Spleen (tissue), 13 donors: Measurements from ENCODE around the gene BAG1. TPM values are rescaled to one million over a fixed set of nuclear protein-coding genes. Genes with fewer than 3 reads are reported as not detected.

Experiments used
- DNase-seq: peaks from one replicate; pipeline ENCODE4 v3.0.0-alpha.2; 2020
- H3K27ac ChIP-seq, 8 donors: fragments of 200-600 bp; sonication (generic) in 7 of 8; 1 replicate in 4 of 8; 2 replicates in 4 of 8; pipeline versions ENCODE4 v1.5.0 to v1.8.0; 2016 to 2021; ENCODE audit warnings: inconsistent platforms in 4 of 8, mild to moderate bottlenecking in 4 of 8, moderate library complexity in 1 of 8
- H3K27me3 ChIP-seq, 7 donors: fragments of 200-600 bp; sonication (generic) in 6 of 7; replicated peaks in 1 of 7; 1 replicate in 4 of 7; 2 replicates in 3 of 7; pipeline versions ENCODE4 v1.5.0 to v1.8.0; 2016 to 2021; ENCODE audit warnings: inconsistent platforms in 3 of 7, mild to moderate bottlenecking in 1 of 7
- H3K36me3 ChIP-seq, 6 donors: fragments of 200-600 bp; sonication (generic) in 5 of 6; 1 replicate in 4 of 6; 2 replicates in 2 of 6; pipeline versions ENCODE4 v1.5.0 to v1.8.0; 2016 to 2021; ENCODE audit warnings: inconsistent platforms in 2 of 6
- H3K4me1 ChIP-seq, 6 donors: fragments of 200-600 bp; sonication (generic) in 5 of 6; 1 replicate in 3 of 6; 2 replicates in 3 of 6; pipeline versions ENCODE4 v1.5.0 to v1.8.0; 2016 to 2021; ENCODE audit warnings: inconsistent platforms in 3 of 6
- H3K4me3 ChIP-seq, 8 donors: fragments of 200-600 bp; sonication (generic) in 7 of 8; 1 replicate in 4 of 8; 2 replicates in 4 of 8; pipeline versions ENCODE4 v1.5.0 to v1.8.0; 2016 to 2021; ENCODE audit warnings: inconsistent platforms in 4 of 8, mild to moderate bottlenecking in 4 of 8, moderate library complexity in 2 of 8
- H3K9me3 ChIP-seq, 8 donors: fragments of 200-600 bp; sonication (generic) in 7 of 8; 1 replicate in 4 of 8; 2 replicates in 4 of 8; pipeline versions ENCODE4 v1.5.0 to v1.8.0; 2016 to 2021; ENCODE audit warnings: inconsistent platforms in 4 of 8
- POLR2A ChIP-seq, 3 donors: fragments of 450-650 bp; IDR thresholded peaks; one replicate each; pipeline ENCODE4 v1.5.1; 2017; ENCODE audit warnings: antibody characterized with exemption in 3 of 3, mild to moderate bottlenecking in 1 of 3
- POLR2AphosphoS5 ChIP-seq, 3 donors: sonication (generic); formaldehyde crosslinking; IDR thresholded peaks; one replicate each; pipeline ENCODE4 v1.5.1; 2017; ENCODE audit warnings: antibody characterized with exemption in 3 of 3
- WGBS, 5 donors: extraction: QIAGEN DNeasy Blood & Tissue Kit in 3 of 5; methylation state at CpG; one replicate each; pipeline versions ENCODE4 v1.1.5 to v1.1.7; 2013 to 2018; 5-methylcytosine and 5-hydroxymethylcytosine counted together
- intact Hi-C: fragments of 100-400 bp; cut with DNase I; formaldehyde crosslinking; loops from one replicate; pipeline ENCODE4 v1.15.0; 2023; ENCODE audit warnings: low total_unique reads
- long read RNA-seq, 2 donors: transcript quantifications; one replicate each; lab custom pipeline, GENCODE V29; 2026
- polyA plus RNA-seq, 3 donors: library from polyadenylated mRNA; stranded (reverse); fragments of 200-250 nt; gene quantifications; one replicate each; pipeline ENCODE4 v1.2.1, GENCODE V29; 2013
- total RNA-seq, 7 donors: library from RNA; depleted of rRNA in 3 of 7; stranded (reverse); fragments of >200 nt in 3 of 7; fragmentation: NEBNext Ultra II Directional in 4 of 7; extraction: Animal tissue kit (Norgen Biotek cat#: 25700) in 4 of 7; gene quantifications; one replicate each; pipeline versions ENCODE4 v1.1.0 to v1.2.1, GENCODE V29; 2016 to 2021
- TF ChIP-seq, protein P1 (sequence below), 11 experiments: fragments of 200-600 bp in 7 of 11; fragments of 450-650 bp in 4 of 11; sonication (generic) in 4 of 11; IDR thresholded peaks in 8 of 11; conservative IDR thresholded peaks in 3 of 11; 1 replicate in 7 of 11; 2 replicates in 4 of 11; pipeline versions ENCODE4 v1.4.0 to v1.8.0; 2016 to 2021; ENCODE audit warnings: antibody characterized with exemption in 11 of 11, inconsistent platforms in 4 of 11, mild to moderate bottlenecking in 1 of 11
- donor health status: healthy with polysubstance abuse.
- donor health status: DM: no; HTN: no; CAD: no; lungs with moderate emphysema.
- donor health status: DM: no; HTN: no; CAD: no.
- donor health status: Bipolar disorder and iron deficiency.
- donor health status: healthy.
- donor health status: DM: no; HTN: no; CAD: no.
- donor health status: DM: yes; HTN: yes; CAD: no.

The BAG1 gene
- 10 to 100 TPM; 49.9 to 91.8 (median 71.0) TPM for total RNA-seq
- 100 to 1,000 TPM in 1 of 3 donors, 10 to 100 TPM in 2; 57.3 to 102 (median 70.7) TPM for polyA plus RNA-seq
- long read RNA-seq, donor 1, transcript BAG1-201 (4 exons, 1,977 nt) = minor isoform, 12 of 54 reads
- long read RNA-seq, donor 1, transcript BAG1-210 (7 exons, 3,786 nt) = major isoform, 41 of 54 reads
- long read RNA-seq, donor 1, partial matches to known transcripts = 0 of 54 reads
- long read RNA-seq, donor 1, other reads (novel, unspliced or antisense) = 0 of 54 reads
- long read RNA-seq, donor 2, transcript BAG1-201 (4 exons, 1,977 nt) = minor isoform, 10 of 43 reads
- long read RNA-seq, donor 2, transcript BAG1-210 (7 exons, 3,786 nt) = major isoform, 23 of 43 reads
- long read RNA-seq, donor 2, partial matches to known transcripts = 10 of 43 reads
- long read RNA-seq, donor 2, other reads (novel, unspliced or antisense) = 0 of 43 reads

- TF ChIP-seq POLR2AphosphoS5 (IDR thresholded peaks at IDR 0.05) = peak; percentile 91 to 94 (median 93)
- peak in 2 of 3 donors; percentile 52 to 75 for TF ChIP-seq POLR2A (IDR thresholded peaks at IDR 0.05)
- TF ChIP-seq, protein P1, sequence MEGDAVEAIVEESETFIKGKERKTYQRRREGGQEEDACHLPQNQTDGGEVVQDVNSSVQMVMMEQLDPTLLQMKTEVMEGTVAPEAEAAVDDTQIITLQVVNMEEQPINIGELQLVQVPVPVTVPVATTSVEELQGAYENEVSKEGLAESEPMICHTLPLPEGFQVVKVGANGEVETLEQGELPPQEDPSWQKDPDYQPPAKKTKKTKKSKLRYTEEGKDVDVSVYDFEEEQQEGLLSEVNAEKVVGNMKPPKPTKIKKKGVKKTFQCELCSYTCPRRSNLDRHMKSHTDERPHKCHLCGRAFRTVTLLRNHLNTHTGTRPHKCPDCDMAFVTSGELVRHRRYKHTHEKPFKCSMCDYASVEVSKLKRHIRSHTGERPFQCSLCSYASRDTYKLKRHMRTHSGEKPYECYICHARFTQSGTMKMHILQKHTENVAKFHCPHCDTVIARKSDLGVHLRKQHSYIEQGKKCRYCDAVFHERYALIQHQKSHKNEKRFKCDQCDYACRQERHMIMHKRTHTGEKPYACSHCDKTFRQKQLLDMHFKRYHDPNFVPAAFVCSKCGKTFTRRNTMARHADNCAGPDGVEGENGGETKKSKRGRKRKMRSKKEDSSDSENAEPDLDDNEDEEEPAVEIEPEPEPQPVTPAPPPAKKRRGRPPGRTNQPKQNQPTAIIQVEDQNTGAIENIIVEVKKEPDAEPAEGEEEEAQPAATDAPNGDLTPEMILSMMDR (IDR thresholded peaks at IDR 0.05 in 8 of 11, conservative IDR thresholded peaks at IDR 0.05 in 3 of 11) = peak in 9 of 11 experiments; percentile 47 to 80 (median 61)
- Histone ChIP-seq H3K36me3 (peaks cover 0 to 68% (median 46%) of the 10 kb centered on the region in 6 donors), H3K27ac (peak within 1 kb of the TSS; percentile 79 to 99 (median 96)), H3K4me1 (peaks cover 16 to 66% (median 44%) of the 10 kb centered on the region in 6 donors), H3K4me3 (peak within 1 kb of the TSS; percentile 69 to 97 (median 88)), H3K27me3 (no peaks in the 10 kb centered on the region), H3K9me3 (no peaks in the 10 kb centered on the region)
- WGBS, 5 donors = 0 to 1% (median 0%) methylated on average over 27 to 67 of the region's 67 CpGs
- DNase-seq = peak; percentile 100
- intact Hi-C loops = no loop called here
These were observed at the start of gene BAG1, which contains the start of gene CHMP5 for GRCh38 chr9:33264473-33265177. Gene BAG1, minus strand, starts transcription at chr9:33264708. Gene CHMP5, plus strand, starts transcription at chr9:33265049. Its CDS starts 30 bp downstream, at chr9:33265079.

- intact Hi-C loops = no loop called here
- H3K9me3 ChIP-seq = no peaks in the 10 kb centered on the region
These were observed 47.4 kb upstream of the BAG1 start for GRCh38 chr9:33311953-33312352.

GRCh38 chr9:33310748-33311147 lies 46.2 kb upstream of the BAG1 start:
- Histone ChIP-seq H3K4me1 (no peaks in the 10 kb centered on the region), H3K9me3 (no peaks in the 10 kb centered on the region), H3K27ac (no peak overlapping the region), H3K4me3 (no peak overlapping the region), H3K27me3 (no peaks in the 10 kb centered on the region), H3K36me3 (peaks cover 2 to 100% (median 98%) of the 10 kb centered on the region in 6 donors)
- DNase-seq = no peak
- TF ChIP-seq POLR2AphosphoS5 (IDR thresholded peaks at IDR 0.05) (no peak), POLR2A (IDR thresholded peaks at IDR 0.05) (no peak)
- TF ChIP-seq, protein P1 (IDR thresholded peaks at IDR 0.05 in 8 of 11, conservative IDR thresholded peaks at IDR 0.05 in 3 of 11) = no peak
- WGBS, 5 donors = 89 to 95% (median 90%) methylated on average over 2 of the region's 2 CpGs
- intact Hi-C loops = no loop called here

More at GRCh38 chr9:33311953-33312352, 47.4 kb upstream of the BAG1 start:
- Histone ChIP-seq H3K36me3 (peaks cover 2 to 100% (median 95%) of the 10 kb centered on the region in 6 donors), H3K27ac (no peak overlapping the region), H3K4me3 (no peak overlapping the region), H3K4me1 (no peaks in the 10 kb centered on the region), H3K27me3 (no peaks in the 10 kb centered on the region)
- TF ChIP-seq POLR2AphosphoS5 (IDR thresholded peaks at IDR 0.05) (no peak), POLR2A (IDR thresholded peaks at IDR 0.05) (no peak)
- TF ChIP-seq, protein P1 (IDR thresholded peaks at IDR 0.05 in 8 of 11, conservative IDR thresholded peaks at IDR 0.05 in 3 of 11) = no peak
- WGBS, 5 donors = 70 to 98% (median 79%) methylated on average over 2 of the region's 2 CpGs
- no peak for DNase-seq
